GM12892 (cell line): ENCODE results near the gene NTHL1.

Experiments
- POLR2A ChIP-seq: IDR thresholded peaks from 2 replicates; pipeline ENCODE4 v1.6.1; 2011; ENCODE audit warnings: low read depth, low read length, control low read depth
- POLR2AphosphoS5 ChIP-seq: IDR thresholded peaks from 2 replicates; pipeline ENCODE4 v1.6.1; 2011; ENCODE audit warnings: low read depth, low read length, control low read depth
- TAF1 ChIP-seq: IDR thresholded peaks from 2 replicates; pipeline ENCODE4 v1.6.1; 2011; ENCODE audit warnings: low read depth, mild to moderate bottlenecking, control low read depth, low read length, borderline replicate concordance

- TF ChIP-seq POLR2A (no peak), POLR2AphosphoS5 (no peak), TAF1 (no peak)
These were observed 20.3 kb downstream of the NTHL1 start for GRCh38 chr16:2027024-2028010.
